SIG-M5 (cell line): Measurements from ENCODE around the gene AGAP1.

ENCODE experiments used
- DNase-seq: peaks from one replicate; lab custom pipeline; 2025; lab: John Stamatoyannopoulos, UW

The AGAP1 gene

DNA sequence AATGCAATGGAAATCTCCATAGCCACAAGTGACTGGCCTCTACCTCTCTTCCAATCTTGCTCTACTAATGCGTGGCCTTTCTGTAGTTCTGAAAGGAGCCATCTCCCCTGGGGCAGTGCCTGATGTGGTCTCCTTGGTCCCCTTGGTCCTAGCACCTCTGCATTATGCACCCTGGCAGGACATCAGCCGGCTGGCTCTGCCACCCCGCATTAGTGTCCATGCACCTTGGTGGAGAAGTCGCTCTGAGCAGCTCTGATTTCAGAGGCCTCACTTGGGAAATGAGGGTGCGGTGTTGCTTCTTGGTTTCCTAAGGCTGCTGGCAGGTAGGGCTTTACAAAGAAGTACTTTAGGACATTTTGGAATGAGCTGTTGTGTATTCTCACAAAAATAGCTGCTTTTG, 356.4 kb downstream of the AGAP1 start:
- DNase-seq = no peak

DNA sequence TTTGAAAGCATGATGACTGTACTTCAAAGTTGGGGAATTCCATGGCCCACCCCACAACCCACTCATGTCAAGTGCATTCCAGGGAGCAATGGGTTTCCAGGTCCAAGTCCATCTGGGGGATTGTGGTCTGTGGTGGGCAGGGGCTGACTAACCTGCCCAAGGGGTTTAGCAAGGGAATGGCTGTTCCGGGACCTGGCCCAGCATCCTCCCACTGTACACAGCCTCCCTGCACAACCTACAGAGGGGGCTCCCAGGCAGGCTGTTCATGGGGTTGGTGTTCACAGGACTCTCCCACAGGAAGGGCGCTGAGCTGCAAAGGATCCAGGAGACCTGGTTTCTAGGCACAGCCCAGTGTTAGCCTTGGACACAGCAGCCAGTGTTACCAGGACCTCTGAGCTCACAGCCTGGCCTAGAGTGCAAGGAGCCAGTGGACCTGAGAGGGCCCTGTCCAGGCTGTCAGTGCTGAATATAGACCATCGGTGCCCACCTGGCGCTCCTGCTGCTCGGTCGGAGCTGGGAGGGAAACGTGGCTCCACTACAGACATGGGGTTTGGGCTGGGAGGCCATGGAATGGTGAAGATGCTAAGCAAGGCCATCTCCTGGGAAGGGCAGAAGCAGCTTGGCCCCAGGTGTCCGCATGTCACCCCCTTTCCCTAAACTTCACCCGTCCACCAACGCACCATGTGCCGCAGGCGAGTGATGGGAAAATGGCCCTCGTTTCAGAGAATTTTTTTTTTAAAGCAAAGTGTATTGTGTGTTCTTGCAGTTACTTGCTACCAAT, 357.1 kb downstream of the AGAP1 start:
- no peak for DNase-seq

DNA sequence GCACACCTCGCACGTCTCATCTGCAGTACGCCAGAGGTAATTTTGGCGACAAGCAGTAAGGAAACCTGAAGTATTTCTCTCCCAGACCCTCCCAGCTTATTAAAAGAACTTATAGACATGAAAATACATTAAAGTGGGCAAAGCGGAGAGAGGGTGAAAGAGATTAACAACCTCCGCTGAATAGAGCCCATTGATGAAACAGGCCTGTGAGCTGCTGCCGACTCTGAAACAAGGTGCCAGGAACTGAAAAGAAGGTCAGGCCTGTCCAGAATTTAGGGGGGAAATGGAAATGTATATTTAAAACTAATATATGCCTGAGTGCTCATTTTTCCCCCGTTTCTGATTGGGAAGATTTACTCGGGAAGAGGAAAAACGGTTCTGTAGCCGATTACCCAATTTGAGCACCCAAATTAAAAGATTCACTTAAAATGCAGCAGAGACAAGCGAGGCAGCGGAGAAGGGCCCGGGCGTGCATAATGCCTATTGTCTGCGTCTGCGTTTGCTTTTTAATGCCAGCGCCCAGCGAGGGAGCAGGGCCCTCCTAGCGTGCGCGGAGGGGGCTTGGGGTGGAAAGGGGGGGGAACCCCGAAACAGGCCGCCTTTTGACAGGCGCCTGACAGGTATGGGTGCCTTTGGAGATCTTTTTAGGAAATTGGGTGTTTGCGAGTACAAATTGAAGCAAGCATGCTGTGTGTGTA, 358.1 kb downstream of the AGAP1 start:
- no peak for DNase-seq

DNA sequence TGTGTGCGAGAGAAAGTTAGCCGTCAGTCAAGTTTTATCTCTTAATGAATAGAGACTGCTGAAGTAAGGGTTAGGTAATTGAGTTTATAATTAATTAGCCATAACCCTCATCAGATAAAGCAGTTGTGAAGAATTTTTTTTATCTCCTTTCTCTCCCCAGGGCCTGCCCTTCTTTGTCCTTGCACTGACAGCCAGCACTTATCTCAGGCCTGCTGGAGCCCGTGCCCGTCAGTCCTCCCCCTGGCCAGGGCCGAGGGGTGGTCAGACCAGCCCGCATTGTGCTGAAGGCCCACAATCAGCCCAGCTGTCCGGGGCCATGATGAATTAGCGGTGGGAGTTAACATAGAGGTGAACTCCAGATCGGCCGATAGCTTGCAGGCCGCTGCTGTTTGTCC, 358.7 kb downstream of the AGAP1 start:
- DNase-seq = no peak

DNA sequence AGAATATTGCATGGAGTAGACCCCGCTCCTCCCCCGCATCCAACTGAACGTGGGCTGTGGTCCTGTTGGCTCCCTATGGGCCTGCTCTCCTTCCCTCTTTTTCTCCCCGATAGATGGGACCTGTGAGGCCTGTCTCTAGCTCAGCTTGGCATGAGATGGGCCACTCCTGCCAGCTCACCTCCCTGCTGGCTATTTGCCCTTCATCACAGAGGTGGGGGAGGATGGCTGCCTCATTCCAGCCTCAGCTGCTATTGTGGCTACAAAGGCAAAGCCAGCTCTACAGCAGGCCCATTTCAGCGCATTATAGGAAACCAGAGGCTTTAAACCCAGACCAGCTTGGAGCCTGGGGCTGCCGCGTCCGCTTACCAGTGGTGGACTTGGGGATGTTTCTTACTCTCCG, 360.4 kb downstream of the AGAP1 start:
- DNase-seq = no peak

DNA sequence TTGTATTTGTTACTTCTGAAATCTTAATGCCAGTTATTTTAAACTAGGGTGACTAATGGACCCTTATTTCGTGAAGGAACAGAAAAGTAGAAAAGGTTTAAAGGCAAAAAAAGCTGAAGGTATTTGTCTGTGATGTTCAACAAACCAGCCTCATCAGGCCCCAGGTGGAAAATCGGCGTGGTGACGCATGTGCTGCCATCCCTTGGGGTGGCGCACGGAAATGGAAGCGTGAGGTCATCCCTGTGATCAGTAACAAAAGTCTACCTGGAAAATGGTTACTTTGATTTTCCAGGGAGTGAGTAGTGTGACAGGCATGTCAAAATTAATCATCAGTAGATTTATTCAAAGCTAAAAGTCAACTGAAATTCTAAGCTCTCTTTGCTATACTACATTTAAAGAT, 361.2 kb downstream of the AGAP1 start:
- no peak for DNase-seq

DNA sequence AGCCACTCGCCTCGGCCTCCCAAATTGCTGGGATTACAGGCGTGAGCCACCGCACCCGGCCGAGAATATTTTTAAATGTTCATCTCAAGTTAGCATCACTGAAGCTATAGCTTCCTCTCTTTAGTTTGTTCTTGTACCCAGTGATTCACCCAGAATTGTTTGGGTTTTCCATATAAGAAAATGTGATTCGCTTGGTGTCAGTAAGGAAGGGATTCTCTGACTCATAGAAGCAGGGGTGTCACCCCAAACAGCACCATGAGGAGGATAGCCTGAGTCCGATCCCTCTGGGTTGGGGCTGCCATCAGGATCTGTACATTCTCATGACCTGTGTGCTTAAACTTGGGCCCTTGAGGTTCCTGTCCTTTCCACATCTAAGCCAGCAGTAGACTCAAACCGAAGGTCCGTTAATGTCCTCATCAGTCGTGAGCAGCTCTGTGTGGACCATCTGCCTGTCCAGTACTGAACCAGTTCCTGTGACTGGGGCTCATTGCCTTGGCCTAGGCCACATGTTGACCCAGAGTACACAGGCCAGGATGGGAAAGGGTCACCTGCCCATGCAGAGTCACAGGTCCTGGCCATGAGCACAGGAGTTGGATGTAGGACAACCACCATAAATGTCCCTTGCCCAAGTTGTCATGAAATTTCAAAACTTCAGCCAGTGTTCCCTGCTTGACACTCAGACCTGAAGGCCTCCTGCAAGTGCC, 362.5 kb downstream of the AGAP1 start:
- DNase-seq = no peak

DNA sequence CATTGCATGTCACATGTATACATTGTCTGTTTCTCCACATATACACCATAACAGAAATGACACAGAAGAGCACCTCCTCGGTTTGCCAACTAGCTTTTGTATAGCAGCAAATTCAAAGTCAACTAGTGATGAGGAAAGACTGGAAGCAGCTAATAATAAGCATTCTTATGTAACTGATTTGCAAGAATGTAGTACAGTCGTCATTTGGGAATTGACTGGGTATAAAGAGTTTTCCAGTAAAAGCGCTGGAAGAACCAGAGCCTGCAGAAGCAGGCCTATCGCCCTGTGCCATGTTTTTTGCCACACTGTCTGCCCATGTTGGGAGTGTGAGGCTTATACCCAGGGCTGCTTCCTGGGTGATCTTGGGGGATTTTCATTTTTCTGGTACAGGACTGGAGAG, 363.8 kb downstream of the AGAP1 start:
- DNase-seq = no peak

DNA sequence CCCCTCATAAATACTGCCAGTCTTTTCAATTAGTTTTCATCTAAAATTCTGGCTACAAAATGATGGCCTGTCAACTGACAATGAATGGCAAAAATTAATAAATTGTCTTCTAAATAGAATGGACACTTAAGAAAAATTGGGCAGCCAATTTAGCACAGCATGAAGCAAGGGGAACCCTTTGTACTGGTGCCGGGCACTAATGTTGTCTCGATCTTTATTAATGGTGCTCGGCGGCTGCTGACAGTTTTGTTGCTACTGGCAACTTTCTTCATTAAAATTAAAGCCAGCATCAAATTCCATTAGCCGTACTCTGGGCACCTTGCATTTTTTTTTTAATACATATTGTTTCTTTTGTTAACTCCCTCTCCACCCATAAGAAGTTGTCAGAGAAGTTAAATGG, 365.0 kb downstream of the AGAP1 start:
- no peak for DNase-seq

DNA sequence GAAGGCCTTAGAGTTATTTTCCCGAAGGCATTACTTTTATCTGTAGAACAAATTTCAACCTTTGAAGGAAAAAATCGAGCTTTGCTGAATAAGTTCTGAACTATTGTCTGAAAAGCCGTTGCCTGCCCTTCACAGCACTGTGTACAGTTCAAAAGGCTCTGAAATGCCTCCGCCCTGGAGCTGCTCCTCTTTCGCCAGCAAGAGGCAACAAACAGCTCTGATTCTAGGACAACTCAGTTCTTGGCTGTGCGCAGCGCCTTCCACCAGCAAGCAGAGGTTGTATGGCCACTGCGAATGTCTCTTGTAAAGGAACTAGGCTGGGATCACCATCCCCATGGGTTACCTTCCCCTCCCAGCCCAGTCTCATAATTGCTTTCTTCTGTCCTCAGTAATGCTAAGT, 365.8 kb downstream of the AGAP1 start:
- no peak for DNase-seq

DNA sequence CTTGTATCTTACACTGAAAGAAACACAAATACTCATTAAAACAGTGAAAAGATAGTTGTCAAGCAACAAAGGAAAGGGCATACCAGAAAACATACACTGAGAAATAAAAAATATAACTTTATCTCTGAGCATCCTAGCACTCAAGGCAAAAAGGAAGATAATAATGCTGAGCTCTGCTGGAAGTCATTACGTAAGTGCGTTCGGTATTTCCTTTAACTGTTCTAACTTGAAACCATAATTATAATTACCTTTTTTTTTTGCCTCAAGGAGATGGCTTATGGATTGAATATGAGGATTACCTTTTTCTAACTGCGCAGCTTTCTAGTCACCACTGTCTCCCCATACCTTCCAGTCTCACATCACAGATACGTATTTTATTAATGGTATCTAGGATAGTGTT, 366.3 kb downstream of the AGAP1 start:
- no peak for DNase-seq

DNA sequence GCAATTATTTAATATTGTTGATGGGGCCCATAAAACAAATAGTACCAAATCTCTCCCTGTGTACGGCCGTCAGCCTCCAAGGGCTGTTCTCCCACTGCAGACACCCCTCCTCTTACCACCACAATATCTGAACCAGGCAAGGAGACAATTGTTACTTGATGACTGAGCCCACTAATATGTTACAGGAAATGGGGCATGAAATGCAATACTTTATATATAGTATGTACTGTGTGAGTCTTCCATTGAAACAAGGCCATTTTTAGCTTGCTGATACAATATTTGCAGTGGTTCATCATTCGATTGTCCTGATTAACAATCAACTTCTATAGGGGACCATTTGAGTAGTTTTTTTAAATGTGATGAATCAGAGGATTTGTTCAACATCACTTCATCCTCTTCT, 367.0 kb downstream of the AGAP1 start:
- no peak for DNase-seq

DNA sequence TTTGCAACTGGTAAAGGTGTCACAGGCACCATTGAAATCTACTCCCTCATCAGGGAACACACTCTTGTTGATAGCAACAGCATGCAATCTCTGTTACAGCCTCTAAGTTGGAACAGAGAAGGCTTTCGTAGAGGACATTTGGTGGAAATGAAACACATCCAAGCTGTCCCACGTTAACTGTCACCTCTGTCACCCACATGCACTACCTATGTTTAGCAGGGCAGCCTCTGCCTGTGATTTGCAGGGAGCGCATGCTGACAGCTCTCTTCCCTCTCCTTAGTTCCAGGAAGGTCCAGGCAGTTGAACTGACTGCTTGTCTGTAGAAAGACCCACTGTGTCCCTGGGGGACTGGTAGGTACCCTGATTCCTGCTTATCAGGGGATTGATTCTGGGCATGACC, 367.5 kb downstream of the AGAP1 start:
- no peak for DNase-seq

DNA sequence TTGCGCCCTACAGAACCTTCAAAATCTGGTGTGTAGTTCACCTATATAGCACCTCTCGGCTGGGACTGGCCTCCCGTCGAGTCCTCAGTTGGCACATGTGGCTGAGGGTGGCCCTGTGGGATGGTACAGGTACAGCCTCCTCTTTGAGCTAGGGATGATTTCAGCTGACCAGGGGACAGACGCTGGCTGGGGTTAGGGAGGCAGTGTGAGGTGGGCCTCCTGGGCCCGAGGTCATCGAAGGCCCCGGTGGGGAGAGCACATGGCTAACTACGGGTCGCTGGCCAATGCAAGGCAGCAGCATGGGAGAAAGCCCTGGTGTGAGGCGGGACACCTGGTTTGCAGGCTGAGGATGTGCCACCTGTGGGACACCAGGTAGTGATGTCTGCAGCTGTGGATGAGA, 369.6 kb downstream of the AGAP1 start:
- DNase-seq = no peak

DNA sequence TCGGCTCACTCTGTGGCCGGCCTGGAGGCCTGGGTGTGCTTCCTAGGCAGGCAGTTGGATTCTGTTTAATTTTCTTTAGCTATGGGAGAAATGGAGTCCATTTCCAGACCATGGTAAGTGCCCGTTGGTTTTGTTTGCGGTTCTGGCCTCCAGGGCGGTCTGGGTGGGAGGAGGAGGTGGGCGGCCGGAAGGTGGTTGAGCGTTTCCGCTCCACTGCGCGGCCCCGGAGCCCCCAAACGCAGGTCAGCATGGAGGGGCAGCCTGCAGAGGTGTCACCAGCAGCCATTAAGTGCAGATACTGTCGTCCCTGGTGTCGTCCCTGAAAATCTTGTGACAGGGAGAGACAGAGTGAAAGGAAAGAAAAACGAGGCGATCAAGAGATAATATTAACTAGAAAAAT, 370.5 kb downstream of the AGAP1 start:
- no peak for DNase-seq

DNA sequence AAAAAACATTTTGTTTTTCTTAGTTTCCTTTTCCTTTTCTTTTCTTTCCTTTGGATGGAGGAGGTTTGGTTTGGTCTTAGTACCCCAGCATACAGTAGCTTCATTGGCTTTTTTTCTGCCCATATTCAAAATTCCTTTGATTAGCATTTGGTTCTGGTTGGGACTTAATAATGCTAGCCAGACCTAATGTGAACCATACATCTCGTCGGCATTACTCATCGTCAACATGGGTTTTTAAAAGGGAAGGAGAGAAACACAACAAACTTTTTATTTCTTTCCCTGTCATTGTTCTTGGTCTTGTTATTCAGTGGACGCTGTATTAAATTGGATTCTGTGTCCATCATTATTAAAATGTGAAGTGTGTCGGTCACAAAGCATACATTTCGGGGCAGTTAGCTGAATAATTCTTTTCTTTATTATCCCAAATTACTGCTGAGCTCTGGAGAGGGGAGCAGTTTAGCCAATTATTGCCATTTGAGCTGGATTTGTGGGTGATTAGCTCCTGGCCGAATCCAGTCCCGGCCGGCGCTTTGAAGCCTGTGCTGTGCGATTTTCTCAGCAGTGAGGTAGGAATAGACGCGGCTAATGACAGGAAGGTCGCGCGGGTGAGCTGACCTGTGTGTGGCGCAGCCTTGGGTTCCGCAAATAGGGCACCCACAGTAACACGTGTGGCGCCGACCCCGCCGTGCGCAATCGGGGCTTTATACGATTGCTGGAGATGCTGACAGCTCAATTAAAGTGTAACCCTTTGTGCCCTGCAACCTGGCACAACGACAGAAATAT, 371.1 kb downstream of the AGAP1 start:
- DNase-seq = no peak

DNA sequence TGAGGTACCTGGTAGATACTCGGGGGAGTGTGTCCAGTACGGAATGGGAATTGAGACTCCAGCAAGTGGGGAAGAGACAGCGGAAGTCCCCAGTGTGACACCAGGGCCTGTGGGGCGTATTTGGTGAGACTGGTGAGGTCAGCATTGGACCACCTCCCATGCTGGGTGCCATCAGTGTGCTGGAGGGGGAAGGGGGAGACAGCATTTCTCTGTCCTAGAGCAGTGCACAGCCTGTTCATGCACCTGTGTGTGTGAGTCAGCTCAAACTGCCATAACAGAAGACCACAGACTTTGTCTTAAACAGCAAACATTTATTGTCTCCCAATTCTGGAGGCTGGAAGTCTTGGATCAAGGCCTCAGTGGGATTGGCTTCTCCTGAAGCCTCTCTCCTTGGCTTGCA, 372.5 kb downstream of the AGAP1 start:
- no peak for DNase-seq

DNA sequence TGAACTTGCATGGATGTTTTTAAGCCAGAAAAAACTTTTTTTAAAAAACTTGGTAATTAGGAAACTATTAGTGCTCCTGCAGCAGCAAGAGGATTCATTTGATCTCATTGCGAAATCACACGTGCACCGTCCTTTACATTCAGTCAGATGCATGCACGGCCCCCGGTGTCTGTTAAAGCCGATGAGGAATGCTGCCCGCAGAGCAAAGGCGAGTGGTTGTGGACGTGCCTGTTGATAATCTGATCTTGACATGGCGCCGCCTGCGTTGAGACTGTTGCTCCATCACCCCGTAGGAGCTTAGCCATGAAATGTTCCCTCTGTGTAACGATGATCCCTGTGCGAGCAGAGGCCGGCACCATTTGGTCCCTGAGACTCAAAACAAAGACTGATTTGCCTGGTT, 374.4 kb downstream of the AGAP1 start:
- DNase-seq = no peak

DNA sequence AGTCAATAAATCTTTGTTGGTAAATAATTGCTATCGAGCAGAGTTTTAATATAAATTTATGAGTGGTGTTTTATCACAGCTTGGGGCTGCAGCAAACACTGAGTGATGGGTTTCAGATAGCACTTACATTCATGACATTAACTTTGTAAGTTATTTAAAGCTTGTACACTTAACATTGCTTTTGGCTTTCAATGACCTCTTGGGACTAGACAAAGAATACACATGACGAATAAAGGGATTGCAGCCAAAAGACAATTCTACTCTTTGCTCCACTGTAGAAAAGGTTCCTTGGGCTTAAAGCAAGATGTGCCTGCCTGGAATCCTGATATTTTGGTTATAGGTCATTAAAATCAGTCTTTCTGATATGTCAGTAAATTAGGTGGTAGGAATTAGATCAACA, 374.8 kb downstream of the AGAP1 start:
- DNase-seq = no peak

DNA sequence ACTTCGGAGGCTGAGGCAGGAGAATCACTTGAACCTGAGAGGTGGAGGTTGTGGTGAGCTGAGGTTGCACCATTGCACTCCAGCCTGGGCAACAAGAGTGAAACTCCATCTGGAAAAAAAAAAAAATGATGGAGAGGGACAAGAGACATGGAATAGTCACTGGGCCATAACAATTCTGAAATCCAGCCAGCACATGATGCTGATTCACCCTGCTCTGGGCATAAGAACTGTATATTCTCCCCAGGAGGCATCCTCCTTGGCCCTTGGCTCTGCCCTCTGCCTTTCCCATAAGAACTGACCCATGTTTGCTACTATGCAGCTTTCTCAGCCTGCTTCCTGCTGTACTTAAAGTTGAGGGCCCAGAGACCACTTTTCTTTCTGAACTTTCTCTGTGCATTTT, 376.7 kb downstream of the AGAP1 start:
- no peak for DNase-seq

DNA sequence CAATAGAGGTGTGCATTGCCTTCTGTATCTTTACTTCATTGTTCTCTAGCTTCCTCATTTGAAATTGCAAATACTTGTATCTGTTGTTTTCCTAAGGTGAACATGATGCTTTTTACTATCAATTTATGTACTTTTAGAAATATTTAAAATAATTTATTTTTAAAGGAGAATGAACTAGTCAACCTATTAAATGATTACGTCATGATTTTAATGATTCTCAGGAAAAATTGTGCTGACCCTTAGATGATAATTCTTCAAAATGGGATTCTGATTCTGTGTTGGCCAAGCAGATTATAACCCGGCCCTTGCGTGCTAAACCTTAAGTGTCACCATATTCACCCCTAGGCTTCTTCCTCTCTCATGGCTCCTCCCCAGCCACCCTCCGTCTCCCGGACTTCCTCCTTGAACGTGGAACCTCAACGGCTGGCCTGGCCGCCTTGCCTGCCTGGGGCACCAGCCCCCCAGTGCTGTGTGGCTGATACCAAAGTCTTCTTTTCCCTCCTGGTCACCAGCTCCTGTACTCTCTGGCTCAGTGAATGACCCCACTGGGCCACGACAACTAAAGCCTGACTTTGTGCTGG, 382.3 kb downstream of the AGAP1 start:
- no peak for DNase-seq

DNA sequence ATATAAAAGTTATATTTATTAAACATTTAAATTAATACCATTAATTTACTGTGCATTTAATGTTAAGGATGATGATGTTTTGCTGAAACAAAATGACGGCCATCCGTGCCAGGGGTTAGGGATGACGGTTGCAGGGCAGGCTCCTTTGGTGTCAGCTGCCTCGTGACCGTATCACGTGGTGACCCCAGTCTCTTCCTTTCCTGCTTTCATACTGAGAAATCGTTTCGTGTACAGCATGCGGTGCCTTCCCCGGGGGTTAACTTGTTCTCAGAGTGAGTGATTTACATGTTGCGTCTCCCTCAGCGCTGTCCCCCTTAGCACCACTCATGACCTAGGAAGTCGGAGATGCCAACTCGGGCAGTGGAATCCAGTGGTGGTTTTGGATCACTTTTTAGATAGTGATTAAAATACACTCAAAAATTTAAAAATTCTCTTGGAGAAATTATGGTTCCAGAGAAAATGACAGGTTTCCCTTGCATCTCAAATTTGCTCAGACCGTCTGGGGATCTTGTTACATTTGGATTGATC, 383.5 kb downstream of the AGAP1 start:
- DNase-seq = no peak
